HCT116 (cell line): ENCODE results near the gene ZNF320. TPM values are rescaled to one million over a fixed set of nuclear protein-coding genes. Genes with fewer than 3 reads are reported as not detected.

ENCODE experiments used
- ATAC-seq: fragments of 200-7000 bp; cut with Tn5 transposase; 2 replicates; pipeline ENCODE4 v1.9.1; 2020; ENCODE audit warnings: mild to moderate bottlenecking, moderate library complexity
- BruUV-seq: library from RNA; stranded (reverse); fragments of 400-500 nt; replicated peaks from 2 replicates; lab custom pipeline; 2021; lab: Mats Ljungman, UMichigan
- CTCF ChIA-PET: fragments of 300-600 bp; sonication (Branson Sonifier 250); formaldehyde crosslinking; loops from one replicate; lab custom pipeline; 2021; ENCODE audit warnings: antibody characterized with exemption; lab: Charles Lee
- POLR2A ChIA-PET: fragments of 300-600, 350-600 bp; sonication (Branson Sonifier 250); formaldehyde crosslinking; loops from one replicate; lab custom pipeline; 2021; ENCODE audit warnings: antibody characterized with exemption; lab: Charles Lee
- RAD21 ChIA-PET, 2 experiments: fragments of 300-600 bp; sonication (Branson Sonifier 250); formaldehyde crosslinking; loops; one replicate each; lab custom pipeline; 2023; ENCODE audit warnings: low total read pairs in 2 of 2; ENCODE audit not compliant: uncharacterized antibody in 2 of 2, unreplicated experiment in 2 of 2, low non-redundant PET in 1 of 2; lab: Charles Lee
- DNase-seq: peaks from one replicate; pipeline ENCODE4 v3.0.0-alpha.2; 2010; ENCODE audit warnings: low read depth, low spot score
- H2AFZ ChIP-seq: fragments of 200-600 bp; shearing (Covaris generic), sonication (generic); 2 replicates; pipeline ENCODE4 v1.6.1; 2017; ENCODE audit warnings: low read depth, mixed run types, mixed read lengths, antibody characterized with exemption, low read length; ENCODE audit not compliant: poor library complexity, severe bottlenecking
- H3K27ac ChIP-seq: 2 replicates; pipeline ENCODE4 v1.5.1; 2012; ENCODE audit warnings: low read depth, low read length
- H3K27me3 ChIP-seq: fragments of 200-600 bp; sonication (generic); 2 replicates; pipeline ENCODE4 v1.6.1; 2016; ENCODE audit warnings: mixed run types, low read length, mixed read lengths; ENCODE audit not compliant: insufficient read depth
- H3K36me3 ChIP-seq, 2 experiments: fragments of 200-500 bp in 1 of 2; fragments of 200-600 bp in 1 of 2; sonication (Bioruptor generic) in 1 of 2; sonication (generic) in 1 of 2; 2 replicates each; pipeline versions ENCODE4 v1.5.1 to v1.6.1; 2014 to 2016; ENCODE audit warnings: low read length in 2 of 2, inconsistent platforms in 1 of 2, mixed read lengths in 1 of 2, mixed run types in 1 of 2; ENCODE audit not compliant: insufficient read depth in 2 of 2, control insufficient read depth in 1 of 2
- H3K4me1 ChIP-seq, 2 experiments: fragments of 200-600 bp in 1 of 2; sonication (generic) in 1 of 2; 2 replicates each; pipeline versions ENCODE4 v1.5.1 to v1.6.1; 2012 to 2017; ENCODE audit warnings: low read length in 2 of 2, inconsistent platforms in 1 of 2, mild to moderate bottlenecking in 1 of 2, mixed read lengths in 1 of 2, mixed run types in 1 of 2, moderate library complexity in 1 of 2; ENCODE audit not compliant: insufficient read depth in 2 of 2, control insufficient read depth in 1 of 2
- H3K4me2 ChIP-seq: fragments of 200-600 bp; sonication (generic); 2 replicates; pipeline ENCODE4 v1.6.1; 2017; ENCODE audit warnings: mixed run types, low read length, mixed read lengths
- H3K4me3 ChIP-seq, 2 experiments: fragments of 200-600 bp in 1 of 2; sonication (generic) in 1 of 2; replicated peaks in 1 of 2; 2 replicates each; pipeline ENCODE4 v1.5.1; 2011 to 2016; ENCODE audit warnings: low read length in 2 of 2, control low read depth in 1 of 2, low read depth in 1 of 2, mild to moderate bottlenecking in 1 of 2, mixed read lengths in 1 of 2, mixed run types in 1 of 2
- H3K79me2 ChIP-seq: fragments of 200-600 bp; sonication (generic); 2 replicates; pipeline ENCODE4 v1.6.1; 2017; ENCODE audit warnings: mild to moderate bottlenecking, mixed run types, low read length, moderate library complexity, mixed read lengths; ENCODE audit not compliant: insufficient read depth
- H3K9ac ChIP-seq: fragments of 200-600 bp; sonication (generic); 2 replicates; pipeline ENCODE4 v1.6.1; 2016; ENCODE audit warnings: low read length, mixed read lengths
- H3K9me2 ChIP-seq: fragments of 200-600 bp; sonication (generic), shearing (Covaris generic); 2 replicates; pipeline ENCODE4 v1.6.1; 2017; ENCODE audit warnings: mixed run types, mild to moderate bottlenecking, moderate library complexity; ENCODE audit not compliant: insufficient read depth
- H3K9me3 ChIP-seq, 2 experiments: fragments of 200-500 bp in 1 of 2; fragments of 200-600 bp in 1 of 2; sonication (Bioruptor generic) in 1 of 2; sonication (generic) in 1 of 2; 2 replicates each; pipeline ENCODE4 v1.6.1; 2014 to 2017; ENCODE audit warnings: low read length in 2 of 2, mixed read lengths in 2 of 2, inconsistent platforms in 1 of 2, low read depth in 1 of 2, mild to moderate bottlenecking in 1 of 2, mixed run types in 1 of 2, moderate library complexity in 1 of 2; ENCODE audit not compliant: control insufficient read depth in 1 of 2, insufficient read depth in 1 of 2
- H4K20me1 ChIP-seq: fragments of 200-600 bp; sonication (generic), shearing (Covaris generic); 2 replicates; pipeline ENCODE4 v1.6.1; 2017; ENCODE audit warnings: mixed run types, mild to moderate bottlenecking, moderate library complexity; ENCODE audit not compliant: insufficient read depth
- EGR1 ChIP-seq: IDR thresholded peaks from 2 replicates; pipeline ENCODE4 v1.6.1; 2012; ENCODE audit warnings: low read depth
- ELF1 ChIP-seq: IDR thresholded peaks from 2 replicates; pipeline ENCODE4 v1.6.1; 2012; ENCODE audit warnings: low read depth, borderline replicate concordance
- EZH2 ChIP-seq: fragments of 200-600 bp; sonication (generic); IDR thresholded peaks from 2 replicates; pipeline ENCODE4 v1.6.1; 2017; ENCODE audit warnings: antibody characterized with exemption, mixed run types
- JUND ChIP-seq: IDR thresholded peaks from 2 replicates; pipeline ENCODE4 v1.6.1; 2012
- POLR2AphosphoS5 ChIP-seq: IDR thresholded peaks from 2 replicates; pipeline ENCODE4 v1.6.1; 2011; ENCODE audit warnings: mild to moderate bottlenecking, low read depth, low read length, moderate library complexity
- SP1 ChIP-seq: IDR thresholded peaks from 2 replicates; pipeline ENCODE4 v1.6.1; 2012; ENCODE audit warnings: low read depth
- SRF ChIP-seq: IDR thresholded peaks from 2 replicates; pipeline ENCODE4 v1.6.1; 2012; ENCODE audit warnings: low read depth
- TCF7L2 ChIP-seq: IDR thresholded peaks from 2 replicates; pipeline ENCODE4 v1.7.0; 2011; ENCODE audit warnings: borderline replicate concordance, inconsistent platforms; ENCODE audit not compliant: insufficient read depth, insufficient read length; ENCODE audit errors: extremely low read depth
- ZNF274 ChIP-seq: fragments of 200-500 bp; sonication (Bioruptor generic); IDR thresholded peaks from 2 replicates; pipeline ENCODE4 v1.6.1; 2014; ENCODE audit warnings: mild to moderate bottlenecking, low read depth, low read length, inconsistent platforms
- intact Hi-C: fragments of 100-400 bp; cut with micrococcal nuclease; formaldehyde crosslinking; loops from 2 replicates; pipeline ENCODE4 v1.10.0; 2022
- total RNA-seq: library from RNA; stranded (reverse); gene quantifications from one replicate; pipeline ENCODE4 v1.2.1, GENCODE V29; 2021; ENCODE audit not compliant: unreplicated experiment
- TF ChIP-seq, protein P1 (sequence below): IDR thresholded peaks from 2 replicates; pipeline ENCODE4 v1.6.1; 2012
- TF ChIP-seq, protein P2 (sequence below): IDR thresholded peaks from 2 replicates; pipeline ENCODE4 v1.6.1; 2012
- TF ChIP-seq, protein P3 (sequence below): IDR thresholded peaks from 2 replicates; pipeline ENCODE4 v1.6.1; 2011; ENCODE audit warnings: mild to moderate bottlenecking, low read length, moderate library complexity; ENCODE audit not compliant: insufficient replicate concordance; ENCODE audit errors: extremely low read depth

The ZNF320 gene
- total RNA-seq, 1 experiment from 2014 or later = 9.2 TPM

DNA sequence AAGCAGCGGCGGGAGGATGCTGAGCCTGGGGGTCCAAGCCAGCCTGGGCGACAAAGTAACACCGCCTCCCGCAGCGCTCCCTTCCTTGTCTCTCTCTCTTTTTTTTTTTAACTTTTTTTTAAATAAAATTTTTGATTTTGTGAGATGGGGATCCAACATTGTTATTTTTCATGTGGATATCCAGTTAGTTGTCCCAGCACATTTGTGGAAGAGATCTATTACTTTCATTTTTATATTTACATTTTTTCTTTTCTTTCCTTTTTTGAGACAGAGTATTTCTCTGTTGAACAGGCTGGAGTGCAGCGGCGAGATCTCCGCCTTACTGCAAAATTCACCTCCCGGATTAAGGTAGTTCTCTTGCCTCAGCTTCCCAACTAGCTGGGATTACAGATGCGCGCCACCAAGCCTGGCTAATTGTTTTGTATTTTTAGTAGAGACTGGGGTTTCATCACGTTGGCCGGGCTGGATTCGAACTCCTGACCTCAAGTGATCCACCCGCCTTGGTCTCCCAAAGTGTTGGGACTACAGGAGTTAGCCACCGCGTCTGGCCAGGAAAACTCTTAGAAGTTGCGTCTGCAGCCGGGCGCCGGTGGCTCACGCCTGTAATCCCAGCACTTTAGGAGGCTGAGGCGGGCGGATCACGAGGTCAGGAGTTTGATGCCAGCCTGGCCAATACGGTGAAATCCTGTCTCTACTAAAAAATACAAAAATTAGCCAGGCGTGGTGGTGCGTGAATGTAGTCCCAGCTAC, 45.9 kb upstream of the ZNF320 start:
- no TSS peak for BruUV-seq
- Histone ChIP-seq H3K4me3 (peak overlapping the region; percentile 71 to 87; a peak in 3 of 4 replicates), H3K9me3 (peaks cover 4 to 8% of the 10 kb centered on the region in 2 experiments; a peak in 2 of 4 replicates), H4K20me1 (no peaks in the 10 kb centered on the region), H3K27me3 (no peaks in the 10 kb centered on the region), H3K79me2 (peaks cover 17% of the 10 kb centered on the region), H3K9ac (no peak overlapping the region), H3K27ac (no peak overlapping the region), H3K9me2 (no peaks in the 10 kb centered on the region), H2AFZ (peak overlapping the region; percentile 74), H3K4me1 (peaks cover 5 to 12% of the 10 kb centered on the region in 2 experiments; a peak in 2 of 4 replicates), H3K36me3 (no peaks in the 10 kb centered on the region), H3K4me2 (peak overlapping the region; percentile 87)
- ChIA-PET POLR2A (no interaction called here), CTCF (no interaction called here), RAD21 (no interaction called here)
- intact Hi-C loops = loop anchor here (2.0 to 5.0 kb wide), 2 partner anchors 19 to 46 kb away; partner anchors contain the start of genes ZNF320 and ZNF816
- ATAC-seq (no peak), DNase-seq (no peak)
- TF ChIP-seq SRF = no peak

DNA sequence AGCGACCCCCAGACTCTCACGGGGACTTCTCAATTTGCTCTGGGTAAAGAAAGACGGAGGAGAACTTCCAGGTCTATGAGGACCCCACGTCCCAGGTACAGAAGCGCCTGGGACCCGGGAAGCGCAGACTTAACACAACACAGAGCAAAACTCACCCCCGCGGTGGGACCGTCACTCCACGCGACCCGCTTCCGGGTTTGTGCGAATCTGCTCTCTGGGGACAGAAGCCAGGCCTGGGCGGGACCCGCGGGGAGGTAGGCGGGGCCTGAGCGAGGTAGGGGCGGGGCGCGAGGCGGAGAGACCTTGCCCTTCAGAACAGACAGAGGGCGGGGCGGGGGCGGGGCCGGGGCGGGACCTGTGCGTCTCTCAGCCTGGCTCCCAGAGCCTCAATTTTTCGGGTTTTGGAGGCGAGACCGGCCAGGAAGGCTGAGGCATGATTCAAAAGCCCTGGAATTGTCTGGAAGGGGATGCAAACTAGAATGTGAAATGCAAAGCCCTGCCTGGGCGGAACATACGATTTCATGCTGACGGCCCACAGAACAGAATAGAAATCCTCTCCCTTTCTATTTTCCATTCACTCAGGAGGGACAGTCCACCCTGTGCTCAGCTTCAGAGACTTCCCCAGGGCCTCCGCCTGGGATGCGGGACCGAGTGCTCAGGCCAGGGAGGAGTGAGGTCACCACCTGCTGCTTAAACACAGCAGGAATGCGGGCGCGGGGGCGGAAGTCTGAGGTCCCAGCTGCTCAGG, 45.1 kb upstream of the ZNF320 start:
- Histone ChIP-seq H3K9me3 (0 out of 4 replicates have a peak, but pooled peaks cover 0 to 4% of the 10 kb centered on the region in 2 experiments), H3K4me3 (peak overlapping the region; percentile 71 to 87), H3K79me2 (peaks cover 17% of the 10 kb centered on the region), H3K9ac (peak overlapping the region; percentile 73), H3K4me2 (peak overlapping the region; percentile 87), H3K27ac (peak overlapping the region; percentile 43; the same call in 1 of the 2 replicates), H3K9me2 (no peaks in the 10 kb centered on the region), H3K4me1 (peaks cover 5 to 12% of the 10 kb centered on the region in 2 experiments; a peak in 2 of 4 replicates), H3K27me3 (no peaks in the 10 kb centered on the region), H4K20me1 (no peaks in the 10 kb centered on the region), H3K36me3 (no peaks in the 10 kb centered on the region; a peak in 1 of 4 replicates), H2AFZ (peak overlapping the region; percentile 77)
- TF ChIP-seq EZH2 (no peak), JUND (no peak), POLR2AphosphoS5 (peak; percentile 90), EGR1 (peak; percentile 52; the same call in 1 of the 2 replicates), TCF7L2 (no peak), SP1 (no peak), ELF1 (peak; percentile 87), ZNF274 (no peak)
- TF ChIP-seq, protein P1, sequence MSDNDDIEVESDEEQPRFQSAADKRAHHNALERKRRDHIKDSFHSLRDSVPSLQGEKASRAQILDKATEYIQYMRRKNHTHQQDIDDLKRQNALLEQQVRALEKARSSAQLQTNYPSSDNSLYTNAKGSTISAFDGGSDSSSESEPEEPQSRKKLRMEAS = 0 out of 2 replicates have a peak, but pooled peaks have one; percentile 24
- TF ChIP-seq, protein P2, sequence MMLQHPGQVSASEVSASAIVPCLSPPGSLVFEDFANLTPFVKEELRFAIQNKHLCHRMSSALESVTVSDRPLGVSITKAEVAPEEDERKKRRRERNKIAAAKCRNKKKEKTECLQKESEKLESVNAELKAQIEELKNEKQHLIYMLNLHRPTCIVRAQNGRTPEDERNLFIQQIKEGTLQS = no peak
- TF ChIP-seq, protein P3, sequence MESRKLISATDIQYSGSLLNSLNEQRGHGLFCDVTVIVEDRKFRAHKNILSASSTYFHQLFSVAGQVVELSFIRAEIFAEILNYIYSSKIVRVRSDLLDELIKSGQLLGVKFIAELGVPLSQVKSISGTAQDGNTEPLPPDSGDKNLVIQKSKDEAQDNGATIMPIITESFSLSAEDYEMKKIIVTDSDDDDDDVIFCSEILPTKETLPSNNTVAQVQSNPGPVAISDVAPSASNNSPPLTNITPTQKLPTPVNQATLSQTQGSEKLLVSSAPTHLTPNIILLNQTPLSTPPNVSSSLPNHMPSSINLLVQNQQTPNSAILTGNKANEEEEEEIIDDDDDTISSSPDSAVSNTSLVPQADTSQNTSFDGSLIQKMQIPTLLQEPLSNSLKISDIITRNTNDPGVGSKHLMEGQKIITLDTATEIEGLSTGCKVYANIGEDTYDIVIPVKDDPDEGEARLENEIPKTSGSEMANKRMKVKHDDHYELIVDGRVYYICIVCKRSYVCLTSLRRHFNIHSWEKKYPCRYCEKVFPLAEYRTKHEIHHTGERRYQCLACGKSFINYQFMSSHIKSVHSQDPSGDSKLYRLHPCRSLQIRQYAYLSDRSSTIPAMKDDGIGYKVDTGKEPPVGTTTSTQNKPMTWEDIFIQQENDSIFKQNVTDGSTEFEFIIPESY = no peak
- ChIA-PET RAD21 (no interaction called here), CTCF (no interaction called here), POLR2A (no interaction called here)
- peak; percentile 59 for DNase-seq
- no TSS peak for BruUV-seq
- peak; percentile 98 for ATAC-seq
- intact Hi-C loops = loop anchor here (2.0 to 5.0 kb wide), 2 partner anchors 20 to 45 kb away; partner anchors contain the start of genes ZNF320 and ZNF816
